Retina (tissue), 1 donor: ENCODE results near the gene CHST11.

Source experiments
- DNase-seq: peaks from one replicate; pipeline ENCODE4 v3.0.0-alpha.2; 2016

Gene CHST11

DNA sequence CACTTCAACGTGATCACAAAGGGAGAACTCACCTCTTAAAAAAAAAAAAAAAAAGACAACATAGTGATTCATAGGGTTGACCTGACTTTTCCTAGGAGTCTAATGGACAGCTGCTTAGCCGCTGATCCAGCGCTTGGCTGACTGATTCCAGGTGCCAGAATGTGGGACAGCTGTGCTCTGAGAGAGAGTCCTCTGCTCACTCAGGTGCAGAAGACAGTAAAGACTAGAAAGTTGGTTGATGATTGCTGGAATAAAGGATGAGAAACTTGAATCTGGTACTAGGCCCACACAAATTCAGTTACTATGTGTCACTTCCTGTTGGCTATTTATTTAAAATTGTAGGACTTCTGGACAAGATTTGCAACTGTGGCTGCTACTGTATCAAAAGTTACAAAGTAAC lies 229.4 kb downstream of the CHST11 start:
- DNase-seq = no peak

DNA sequence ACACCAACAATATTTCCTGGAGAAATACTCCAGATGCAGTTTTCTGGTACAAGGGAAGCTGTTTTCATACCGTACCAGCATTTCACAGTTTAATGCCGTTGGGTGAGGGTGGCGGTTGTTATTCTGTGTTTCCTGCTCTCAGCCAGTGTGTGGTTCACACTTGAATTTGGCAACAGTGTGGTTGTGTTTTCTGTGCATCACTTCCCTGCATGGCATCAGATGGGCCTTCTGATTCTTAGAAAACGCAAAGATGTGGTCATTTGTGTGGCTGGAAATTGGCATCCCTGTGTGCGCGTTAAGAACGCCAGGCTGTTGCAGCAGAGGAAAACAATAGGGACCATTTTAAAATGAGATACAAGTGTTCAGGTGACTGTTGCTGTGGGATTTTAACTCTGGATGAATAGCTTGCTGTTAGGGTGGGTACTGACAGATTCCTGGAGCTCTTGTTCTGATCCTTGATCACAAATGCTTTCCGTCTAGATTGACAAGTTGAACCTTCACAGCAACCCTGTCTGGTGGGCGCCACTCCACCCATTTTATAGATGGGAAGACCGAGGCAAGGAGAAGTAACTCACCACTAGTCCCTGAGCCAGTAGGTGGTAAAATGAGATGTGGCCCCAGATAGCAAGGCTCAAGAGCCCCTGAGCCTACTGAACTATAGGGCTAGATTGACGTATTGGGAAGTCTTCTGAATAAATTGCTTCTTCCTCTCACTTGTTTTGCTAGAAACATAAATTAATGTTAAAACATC lies 231.2 kb downstream of the CHST11 start:
- DNase-seq = no peak

- DNase-seq = no peak
Measured at GRCh38 chr12:104689635-104690034, 232.9 kb downstream of the CHST11 start.

GRCh38 chr12:104691721-104692556 lies 235.2 kb downstream of the CHST11 start:
- DNase-seq = no peak

GRCh38 chr12:104692557-104693218 lies 235.9 kb downstream of the CHST11 start:
- no peak for DNase-seq

- no peak for DNase-seq
Measured at GRCh38 chr12:104693493-104693892, 236.7 kb downstream of the CHST11 start.

DNA sequence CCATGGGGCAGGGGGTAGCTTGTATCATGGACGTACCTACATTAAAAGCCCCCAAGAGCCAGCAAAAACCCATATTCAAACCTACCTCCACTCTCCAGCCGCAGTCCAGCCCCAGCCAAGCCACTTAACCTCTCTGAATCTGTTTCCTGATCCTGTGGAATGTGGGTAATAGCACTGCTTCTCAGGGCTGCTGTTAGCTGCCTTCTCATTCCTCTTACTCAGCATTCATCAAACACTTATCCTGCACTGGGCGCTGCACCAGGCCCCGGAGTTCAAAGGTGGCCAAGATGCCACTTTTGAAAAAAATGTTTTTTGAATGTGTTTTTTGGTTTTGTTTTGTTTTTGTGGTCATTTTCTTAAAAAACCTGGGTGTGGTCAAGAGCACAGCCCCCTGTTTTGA lies 237.4 kb downstream of the CHST11 start:
- DNase-seq = no peak

DNA sequence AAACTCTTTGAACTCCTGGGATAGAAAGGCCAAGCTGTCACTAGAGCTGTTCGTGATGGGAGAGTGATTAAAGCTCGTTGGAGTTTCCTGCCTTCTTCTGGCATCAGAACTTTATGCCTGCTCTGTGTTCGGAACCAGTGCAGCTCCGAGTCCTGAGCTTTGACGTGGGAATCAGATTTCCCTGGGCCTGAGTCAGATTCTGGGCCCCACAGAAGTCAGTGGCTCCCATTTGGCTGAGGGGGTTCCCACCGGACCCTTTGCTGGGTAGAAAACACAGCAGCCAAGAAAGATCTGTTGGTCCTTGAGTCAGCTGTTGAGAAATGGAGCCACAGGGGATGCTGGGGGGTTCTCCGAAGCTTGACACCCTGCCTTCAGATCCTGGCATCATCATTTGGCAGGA lies 238.0 kb downstream of the CHST11 start:
- DNase-seq = no peak

- DNase-seq = no peak
Measured at GRCh38 chr12:104695453-104696148, 238.9 kb downstream of the CHST11 start.

DNA sequence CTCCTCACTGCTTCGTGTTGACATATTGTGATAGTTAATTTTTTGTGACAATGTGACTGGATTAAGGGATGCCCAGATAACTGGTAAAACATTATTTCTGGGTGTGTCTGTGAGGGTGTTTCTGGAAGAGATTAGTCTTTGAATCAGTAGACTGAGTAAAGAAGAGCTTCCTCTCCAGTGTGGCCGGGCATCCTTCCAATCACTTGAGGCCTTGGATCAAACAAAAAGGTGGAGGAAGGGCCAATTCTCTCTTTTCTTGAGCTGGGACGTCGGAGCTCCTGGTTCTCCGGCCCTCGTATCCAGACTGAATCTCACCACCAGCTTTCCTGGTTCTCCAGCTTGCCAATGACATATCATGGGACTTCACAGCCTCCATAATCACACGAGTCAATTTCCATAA lies 240.4 kb downstream of the CHST11 start:
- no peak for DNase-seq

- no peak for DNase-seq
Measured at GRCh38 chr12:104698871-104699270, 242.1 kb downstream of the CHST11 start.

DNA sequence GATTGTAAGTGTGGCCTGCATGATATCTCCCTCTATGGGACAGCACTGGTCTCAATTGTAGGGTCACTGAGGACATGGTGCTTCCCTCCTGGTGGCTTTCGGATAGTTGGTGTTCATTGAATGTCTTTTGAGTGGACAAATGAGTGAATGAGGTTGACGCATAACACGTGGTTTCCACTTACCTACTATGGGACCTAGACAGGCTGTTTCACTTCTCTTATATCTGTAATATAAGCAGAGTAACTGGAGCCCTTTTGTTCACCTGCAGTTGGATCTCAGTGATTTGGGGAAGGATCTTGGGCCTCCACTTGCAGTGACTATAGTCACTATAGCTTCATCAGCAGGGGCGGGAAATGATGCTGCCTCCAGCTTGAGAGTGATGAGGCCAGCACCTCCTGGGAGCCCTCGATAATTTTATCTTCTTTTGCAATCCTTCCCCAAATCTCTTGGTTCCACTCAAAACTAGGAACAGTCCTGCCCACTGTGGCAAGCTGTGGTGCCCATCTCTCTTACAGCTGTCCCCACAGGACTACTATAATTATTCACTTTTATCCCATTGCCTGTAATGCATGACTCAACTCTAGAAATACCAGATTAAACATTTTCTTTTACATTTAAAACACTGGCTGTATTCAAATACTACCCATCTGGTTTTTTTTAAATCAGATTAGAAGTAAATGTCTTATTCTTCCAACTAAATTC lies 242.9 kb downstream of the CHST11 start:
- no peak for DNase-seq

GRCh38 chr12:104700324-104700723 lies 243.6 kb downstream of the CHST11 start:
- no peak for DNase-seq

GRCh38 chr12:104701301-104701700 lies 244.6 kb downstream of the CHST11 start:
- no peak for DNase-seq

DNA sequence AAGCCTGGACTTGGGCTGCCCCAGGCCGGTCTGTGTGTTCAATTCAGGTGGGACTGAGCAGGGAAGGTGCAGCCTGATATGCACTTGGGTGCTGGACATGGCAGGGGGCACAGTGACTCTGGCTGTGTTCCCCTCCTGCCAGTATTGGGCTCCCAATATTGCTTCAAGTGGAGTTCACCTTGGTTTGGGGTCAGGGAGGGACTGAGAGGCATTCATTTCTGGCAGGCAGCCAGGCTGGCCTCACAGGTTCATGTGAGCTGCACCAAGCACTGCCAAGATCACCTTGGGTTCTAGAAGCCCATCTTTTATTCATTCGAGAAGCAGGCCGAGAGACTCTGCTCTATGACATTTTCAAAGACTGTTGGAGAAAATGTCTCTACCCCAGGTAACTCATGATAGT lies 245.0 kb downstream of the CHST11 start:
- DNase-seq = no peak

- DNase-seq = no peak
Measured at GRCh38 chr12:104702565-104703139, 245.9 kb downstream of the CHST11 start.

GRCh38 chr12:104703372-104703771 lies 246.6 kb downstream of the CHST11 start:
- no peak for DNase-seq

DNA sequence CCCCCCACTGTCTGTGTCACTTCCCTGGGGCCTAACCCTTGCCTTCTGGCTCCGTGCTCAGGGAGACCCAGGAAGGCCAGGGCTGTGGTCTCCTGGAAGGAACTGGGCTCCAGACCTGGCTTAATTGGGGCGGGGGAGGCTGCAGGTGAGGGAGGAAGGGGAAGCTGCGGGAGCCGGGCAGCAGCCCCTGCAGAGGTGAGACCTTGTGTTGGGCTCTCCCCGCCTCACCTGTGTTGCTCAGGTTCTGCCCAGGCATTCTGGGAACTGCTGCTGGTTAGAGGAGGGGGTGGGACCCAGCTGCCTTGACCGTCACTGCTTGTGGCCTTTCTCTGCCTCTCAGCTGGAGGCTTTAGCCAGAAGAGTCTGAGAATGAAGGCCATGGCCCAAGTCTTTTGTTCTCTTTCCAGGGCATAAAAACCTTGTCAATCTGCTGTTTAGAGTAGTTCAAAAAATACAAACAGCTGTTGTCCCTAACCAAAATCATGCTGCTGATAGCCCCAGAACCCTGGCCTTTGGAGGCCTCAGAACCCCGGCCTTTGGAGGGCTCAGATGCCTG lies 247.6 kb downstream of the CHST11 start:
- DNase-seq = no peak

DNA sequence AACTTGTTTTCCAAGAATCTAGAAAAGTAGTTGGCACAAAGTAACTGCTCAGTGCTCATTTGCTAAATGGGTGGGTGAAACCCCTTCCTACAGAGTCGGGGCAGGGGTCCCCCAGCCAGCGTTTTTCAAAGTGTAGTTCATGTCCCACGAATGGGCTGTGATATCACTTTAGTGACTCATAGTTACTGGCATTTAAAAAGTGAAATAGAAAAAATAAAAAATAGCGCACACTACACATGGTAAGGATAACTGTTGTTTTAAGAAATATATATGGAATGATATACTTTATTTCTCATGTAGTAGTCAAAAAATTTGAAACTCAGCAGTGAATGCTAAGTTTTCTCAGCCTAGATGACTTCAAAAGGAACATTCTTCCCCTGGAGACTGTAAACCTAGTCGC lies 250.4 kb downstream of the CHST11 start:
- DNase-seq = no peak

- no peak for DNase-seq
Measured at GRCh38 chr12:104707794-104708558, 251.2 kb downstream of the CHST11 start.

- no peak for DNase-seq
Measured at GRCh38 chr12:104708891-104709290, 252.1 kb downstream of the CHST11 start.
